DMS114 treated with DMSO at 0.1 percent for 48 hours (cell line): ENCODE data around the gene CPNE4.
"Not testable (repeated sequence)": the region's sequence is repeated elsewhere in the genome, so short reads cannot be mapped to it uniquely, and the experiment has no call there.

Source experiments
- DNase-seq: peaks from one replicate; lab custom pipeline; 2025; ENCODE audit not compliant: unreplicated experiment; lab: John Stamatoyannopoulos, UW

The CPNE4 gene

GRCh38 chr3:131544557-131544956, 490.3 kb downstream of the CPNE4 start:
- no peak for DNase-seq

- DNase-seq, result no peak
Observed at GRCh38 chr3:131543714-131544113, 491.1 kb downstream of the CPNE4 start.

GRCh38 chr3:131541288-131541687, 493.5 kb downstream of the CPNE4 start:
- DNase-seq, result no peak

- DNase-seq, result no peak
Observed at GRCh38 chr3:131540821-131541220, 494.0 kb downstream of the CPNE4 start.

GRCh38 chr3:131540143-131540542, 494.7 kb downstream of the CPNE4 start:
- no peak for DNase-seq

- no peak for DNase-seq
Observed at GRCh38 chr3:131538968-131539367, 495.8 kb downstream of the CPNE4 start.

GRCh38 chr3:131537531-131537930, 497.3 kb downstream of the CPNE4 start:
- DNase-seq, result no peak

- no peak for DNase-seq
Observed at GRCh38 chr3:131535596-131535995, 499.2 kb downstream of the CPNE4 start.

- no peak for DNase-seq
Observed at GRCh38 chr3:131535131-131535530, 499.7 kb downstream of the CPNE4 start.

- DNase-seq, result no peak
Observed at GRCh38 chr3:131532645-131533044, 502.2 kb downstream of the CPNE4 start.

- no peak for DNase-seq
Observed at GRCh38 chr3:131530843-131531242, 504.0 kb downstream of the CPNE4 start.

GRCh38 chr3:131530388-131530787, 504.4 kb downstream of the CPNE4 start:
- no peak for DNase-seq

GRCh38 chr3:131526801-131527347, 507.9 kb downstream of the CPNE4 start:
- DNase-seq, result no peak

- no peak for DNase-seq
Observed at GRCh38 chr3:131518680-131519079, 516.1 kb downstream of the CPNE4 start.

GRCh38 chr3:131505421-131505820, 529.4 kb downstream of the CPNE4 start:
- DNase-seq, result no peak

- DNase-seq, result no peak
Observed at GRCh38 chr3:131503320-131503635, 531.5 kb downstream of the CPNE4 start.

- peak; percentile 86 for DNase-seq
Observed at GRCh38 chr3:131502530-131503319, 532.1 kb downstream of the CPNE4 start, which contains the start of gene MRPL3. Gene MRPL3, minus strand, starts transcription at chr3:131502971. Its CDS starts 150 bp downstream, at chr3:131502821.

GRCh38 chr3:131501949-131502348, 532.9 kb downstream of the CPNE4 start:
- DNase-seq, result no peak

GRCh38 chr3:131494706-131495105, 540.1 kb downstream of the CPNE4 start:
- DNase-seq, result no peak

- no peak for DNase-seq
Observed at GRCh38 chr3:131491775-131492174, 543.0 kb downstream of the CPNE4 start.

- DNase-seq, result no peak
Observed at GRCh38 chr3:131491084-131491483, 543.7 kb downstream of the CPNE4 start.

- not testable (repeated sequence) for DNase-seq
Observed at GRCh38 chr3:131486545-131486944, 548.3 kb downstream of the CPNE4 start.

- DNase-seq, result no peak
Observed at GRCh38 chr3:131485119-131485518, 549.7 kb downstream of the CPNE4 start.
